Measurements from ENCODE around the gene LITAFD. TPM values are rescaled to one million over a fixed set of nuclear protein-coding genes. Genes with fewer than 3 reads are reported as not detected.

Gene LITAFD
- total RNA-seq, 1 experiment from 2014 or later, result not detected

DNA sequence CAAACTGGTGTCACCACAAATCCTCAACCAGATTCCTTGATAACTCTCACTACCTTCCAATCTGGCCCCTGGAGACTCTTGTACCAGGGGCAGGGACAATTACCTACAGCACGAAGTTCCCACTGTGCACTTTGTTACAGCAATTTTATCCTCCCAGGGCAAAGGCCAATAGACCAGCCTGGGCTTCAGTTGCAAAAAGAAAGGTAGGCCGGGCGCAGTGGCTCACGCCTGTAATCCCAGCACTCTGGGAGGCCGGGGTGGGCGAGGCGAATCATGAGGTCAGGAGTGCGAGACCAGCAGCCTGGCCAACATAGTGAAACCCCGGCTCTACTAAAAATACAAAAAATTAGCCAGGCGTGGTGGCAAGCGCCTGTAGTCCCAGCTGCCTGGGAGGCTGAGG, 44.7 kb downstream of the LITAFD start (continued):
- TF ChIP-seq, protein P1, sequence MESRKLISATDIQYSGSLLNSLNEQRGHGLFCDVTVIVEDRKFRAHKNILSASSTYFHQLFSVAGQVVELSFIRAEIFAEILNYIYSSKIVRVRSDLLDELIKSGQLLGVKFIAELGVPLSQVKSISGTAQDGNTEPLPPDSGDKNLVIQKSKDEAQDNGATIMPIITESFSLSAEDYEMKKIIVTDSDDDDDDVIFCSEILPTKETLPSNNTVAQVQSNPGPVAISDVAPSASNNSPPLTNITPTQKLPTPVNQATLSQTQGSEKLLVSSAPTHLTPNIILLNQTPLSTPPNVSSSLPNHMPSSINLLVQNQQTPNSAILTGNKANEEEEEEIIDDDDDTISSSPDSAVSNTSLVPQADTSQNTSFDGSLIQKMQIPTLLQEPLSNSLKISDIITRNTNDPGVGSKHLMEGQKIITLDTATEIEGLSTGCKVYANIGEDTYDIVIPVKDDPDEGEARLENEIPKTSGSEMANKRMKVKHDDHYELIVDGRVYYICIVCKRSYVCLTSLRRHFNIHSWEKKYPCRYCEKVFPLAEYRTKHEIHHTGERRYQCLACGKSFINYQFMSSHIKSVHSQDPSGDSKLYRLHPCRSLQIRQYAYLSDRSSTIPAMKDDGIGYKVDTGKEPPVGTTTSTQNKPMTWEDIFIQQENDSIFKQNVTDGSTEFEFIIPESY (IDR thresholded peaks at IDR 0.05; ENCODE audit: extremely low read depth, insufficient replicate concordance, low read length), result no peak
- TF ChIP-seq TCF7L2 (IDR thresholded peaks at IDR 0.05; ENCODE audit: borderline replicate concordance, extremely low read depth, insufficient read depth, insufficient read length), result no peak

DNA sequence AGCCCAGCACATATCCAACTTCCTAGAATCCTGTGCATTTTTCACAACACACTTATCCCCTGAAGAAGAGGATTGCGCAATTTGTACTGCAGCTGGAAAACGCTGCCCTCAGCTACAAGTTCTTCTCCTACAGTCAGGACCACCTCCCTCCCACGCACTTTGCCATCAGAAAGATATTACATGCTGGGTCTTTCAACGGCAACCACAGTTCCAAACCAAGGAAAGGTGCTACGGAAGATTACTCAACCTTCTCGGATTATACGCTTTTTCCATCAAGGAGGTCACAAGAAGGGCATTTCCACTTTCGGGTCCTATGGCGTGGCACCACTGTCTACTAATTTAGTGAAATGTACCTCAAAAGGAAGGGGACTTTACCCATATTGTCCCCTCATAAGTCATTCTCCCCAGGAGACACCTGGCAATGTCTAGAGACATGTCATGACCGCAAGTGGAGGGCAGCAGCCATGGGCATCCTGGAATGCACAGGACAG, 46.4 kb downstream of the LITAFD start:
- DNase-seq (ENCODE audit: low read depth, low spot score), result no peak
- no TSS peak for BruUV-seq (replicated peaks)
- Histone ChIP-seq H3K27me3 (ENCODE audit: insufficient read depth, low read length) (no peaks in the 10 kb centered on the region), H3K9me3 (ENCODE audit: control insufficient read depth in 1 of 2, insufficient read depth in 1 of 2, low read depth in 1 of 2, low read length in 2 of 2) (no peaks in the 10 kb centered on the region), H3K79me2 (ENCODE audit: insufficient read depth, low read length) (peaks cover 99% of the 10 kb centered on the region), H3K27ac (ENCODE audit: low read depth, low read length) (no peak overlapping the region), H3K4me3 (replicated peaks in 1 of 2; ENCODE audit: low read depth in 1 of 2, low read length in 2 of 2) (no peak overlapping the region), H4K20me1 (ENCODE audit: insufficient read depth) (peaks cover 44% of the 10 kb centered on the region; the same call in 1 of the 2 replicates), H3K4me2 (ENCODE audit: low read length) (no peak overlapping the region), H3K4me1 (ENCODE audit: control insufficient read depth in 1 of 2, insufficient read depth in 2 of 2, low read length in 2 of 2) (no peaks in the 10 kb centered on the region), H2AFZ (ENCODE audit: low read depth, low read length, poor library complexity, severe bottlenecking) (no peak overlapping the region), H3K9me2 (ENCODE audit: insufficient read depth) (no peaks in the 10 kb centered on the region), H3K9ac (ENCODE audit: low read length) (no peak overlapping the region), H3K36me3 (ENCODE audit: control insufficient read depth in 1 of 2, insufficient read depth in 2 of 2, low read length in 2 of 2) (peaks cover 11 to 23% of the 10 kb centered on the region in 2 experiments; a peak in 3 of 4 replicates)
- intact Hi-C loops (cut with micrococcal nuclease), result no loop called here
- POLR2A ChIA-PET, result no interaction called here
- CTCF ChIA-PET, result interaction anchor here (1.1 to 1.4 kb wide), 2 partner anchors 8 to 80 kb away, joined by 3 to 7 read pairs; no protein-coding TSS in a partner anchor
- no peak for ATAC-seq
- RAD21 ChIA-PET (ENCODE audit: low non-redundant PET in 1 of 2, low total read pairs in 2 of 2, uncharacterized antibody in 2 of 2, unreplicated experiment in 2 of 2), result no interaction called here
- TF ChIP-seq FOSL1 (IDR thresholded peaks at IDR 0.05; ENCODE audit: low read depth) (no peak), ELF1 (IDR thresholded peaks at IDR 0.05; ENCODE audit: borderline replicate concordance, low read depth) (no peak), CEBPB (IDR thresholded peaks at IDR 0.05; ENCODE audit: low read depth) (peak; percentile 57; the same call in 1 of the 2 replicates)
